Measurements from ENCODE around the gene OR1F1.
"Not testable (repeated sequence)": the region's sequence is repeated elsewhere in the genome, so short reads cannot be mapped to it uniquely, and the experiment has no call there.

Gene OR1F1

GRCh38 chr16:3187798-3188674 lies at the start of gene OR1F1:
Gene OR1F1 (plus strand): TSS chr16:3188204.
- peak within 1 kb of the TSS; percentile 94 for H3K27ac Mint-ChIP-seq
- peaks cover 5% of the 10 kb centered on the region for H3K36me3 Mint-ChIP-seq
- H3K9me3 Mint-ChIP-seq: no peaks in the 10 kb centered on the region
- peaks cover 54% of the 10 kb centered on the region for H3K27me3 Mint-ChIP-seq
- peak within 1 kb of the TSS; percentile 80 for H3K4me3 Mint-ChIP-seq
- peaks cover 40% of the 10 kb centered on the region for H3K4me1 Mint-ChIP-seq

- H3K27me3 Mint-ChIP-seq: no peaks in the 10 kb centered on the region
- peaks cover 10% of the 10 kb centered on the region for H3K4me1 Mint-ChIP-seq
- peaks cover 9% of the 10 kb centered on the region for H3K36me3 Mint-ChIP-seq
- H3K4me3 Mint-ChIP-seq: no peak overlapping the region
- H3K9me3 Mint-ChIP-seq: no peaks in the 10 kb centered on the region
- H3K27ac Mint-ChIP-seq: no peak overlapping the region
Observed at GRCh38 chr16:3138342-3138741, 49.7 kb upstream of the OR1F1 start.

- Mint-ChIP-seq H3K36me3 (peaks cover 9% of the 10 kb centered on the region), H3K4me3 (no peak overlapping the region), H3K9me3 (no peaks in the 10 kb centered on the region), H3K4me1 (peaks cover 10% of the 10 kb centered on the region), H3K27ac (no peak overlapping the region), H3K27me3 (no peaks in the 10 kb centered on the region)
Observed at GRCh38 chr16:3138823-3139426, 49.1 kb upstream of the OR1F1 start.

GRCh38 chr16:3139561-3139960 lies 48.4 kb upstream of the OR1F1 start:
- not testable (repeated sequence) for H3K4me3 Mint-ChIP-seq, H3K27me3 Mint-ChIP-seq, H3K27ac Mint-ChIP-seq, H3K36me3 Mint-ChIP-seq, H3K9me3 Mint-ChIP-seq
- H3K4me1 Mint-ChIP-seq: peaks cover 10% of the 10 kb centered on the region

- Mint-ChIP-seq H3K4me3 (no peak overlapping the region), H3K27ac (no peak overlapping the region)
Observed at GRCh38 chr16:3140603-3141427, 47.2 kb upstream of the OR1F1 start.

GRCh38 chr16:3141781-3142311 lies 46.2 kb upstream of the OR1F1 start:
- H3K27me3 Mint-ChIP-seq: no peaks in the 10 kb centered on the region
- peaks cover 9% of the 10 kb centered on the region for H3K36me3 Mint-ChIP-seq
- H3K4me3 Mint-ChIP-seq: no peak overlapping the region
- no peaks in the 10 kb centered on the region for H3K4me1 Mint-ChIP-seq
- no peaks in the 10 kb centered on the region for H3K9me3 Mint-ChIP-seq
- H3K27ac Mint-ChIP-seq: no peak overlapping the region

More at GRCh38 chr16:3140603-3141427, 47.2 kb upstream of the OR1F1 start:
- peaks cover 9% of the 10 kb centered on the region for H3K36me3 Mint-ChIP-seq
- peaks cover 5% of the 10 kb centered on the region for H3K4me1 Mint-ChIP-seq
- no peaks in the 10 kb centered on the region for H3K9me3 Mint-ChIP-seq
- H3K27me3 Mint-ChIP-seq: no peaks in the 10 kb centered on the region

GRCh38 chr16:3142327-3142726 lies 45.7 kb upstream of the OR1F1 start:
- H3K4me1 Mint-ChIP-seq: no peaks in the 10 kb centered on the region
- H3K36me3 Mint-ChIP-seq: peaks cover 9% of the 10 kb centered on the region
- H3K9me3 Mint-ChIP-seq: no peaks in the 10 kb centered on the region
- no peak overlapping the region for H3K4me3 Mint-ChIP-seq
- H3K27me3 Mint-ChIP-seq: no peaks in the 10 kb centered on the region
- H3K27ac Mint-ChIP-seq: no peak overlapping the region

- H3K36me3 Mint-ChIP-seq: peaks cover 9% of the 10 kb centered on the region
- no peaks in the 10 kb centered on the region for H3K4me1 Mint-ChIP-seq
- H3K9me3 Mint-ChIP-seq: no peaks in the 10 kb centered on the region
- no peak overlapping the region for H3K27ac Mint-ChIP-seq
- H3K27me3 Mint-ChIP-seq: no peaks in the 10 kb centered on the region
- H3K4me3 Mint-ChIP-seq: no peak overlapping the region
Observed at GRCh38 chr16:3142770-3143169, 45.2 kb upstream of the OR1F1 start.

- Mint-ChIP-seq H3K4me3 (no peak overlapping the region), H3K9me3 (no peaks in the 10 kb centered on the region), H3K27ac (no peak overlapping the region), H3K4me1 (no peaks in the 10 kb centered on the region), H3K36me3 (peaks cover 7% of the 10 kb centered on the region), H3K27me3 (no peaks in the 10 kb centered on the region)
Observed at GRCh38 chr16:3143189-3143588, 44.8 kb upstream of the OR1F1 start.

- Mint-ChIP-seq H3K27me3 (no peaks in the 10 kb centered on the region), H3K4me3 (no peak overlapping the region), H3K27ac (no peak overlapping the region), H3K9me3 (no peaks in the 10 kb centered on the region), H3K36me3 (peaks cover 7% of the 10 kb centered on the region), H3K4me1 (no peaks in the 10 kb centered on the region)
Observed at GRCh38 chr16:3143598-3144320, 44.2 kb upstream of the OR1F1 start.

- no peaks in the 10 kb centered on the region for H3K27me3 Mint-ChIP-seq
Observed at GRCh38 chr16:3144321-3144983, 43.6 kb upstream of the OR1F1 start.

GRCh38 chr16:3145151-3145550 lies 42.9 kb upstream of the OR1F1 start:
- Mint-ChIP-seq H3K27me3 (no peaks in the 10 kb centered on the region), H3K4me3 (no peak overlapping the region), H3K9me3 (no peaks in the 10 kb centered on the region), H3K36me3 (peaks cover 5% of the 10 kb centered on the region), H3K4me1 (peaks cover 3% of the 10 kb centered on the region), H3K27ac (no peak overlapping the region)

More at GRCh38 chr16:3144321-3144983, 43.6 kb upstream of the OR1F1 start:
- H3K4me3 Mint-ChIP-seq: no peak overlapping the region
- peaks cover 5% of the 10 kb centered on the region for H3K36me3 Mint-ChIP-seq
- H3K9me3 Mint-ChIP-seq: no peaks in the 10 kb centered on the region
- peak overlapping the region; percentile 35 for H3K27ac Mint-ChIP-seq
- peaks cover 3% of the 10 kb centered on the region for H3K4me1 Mint-ChIP-seq

GRCh38 chr16:3145660-3146059 lies 42.3 kb upstream of the OR1F1 start:
- no peak overlapping the region for H3K27ac Mint-ChIP-seq
- H3K9me3 Mint-ChIP-seq: no peaks in the 10 kb centered on the region
- H3K36me3 Mint-ChIP-seq: peaks cover 5% of the 10 kb centered on the region
- H3K27me3 Mint-ChIP-seq: no peaks in the 10 kb centered on the region
- peaks cover 5% of the 10 kb centered on the region for H3K4me1 Mint-ChIP-seq
- H3K4me3 Mint-ChIP-seq: no peak overlapping the region

GRCh38 chr16:3147046-3147756 lies 40.8 kb upstream of the OR1F1 start:
- Mint-ChIP-seq H3K27me3 (no peaks in the 10 kb centered on the region), H3K9me3 (no peaks in the 10 kb centered on the region), H3K27ac (no peak overlapping the region), H3K36me3 (peaks cover 4% of the 10 kb centered on the region), H3K4me3 (no peak overlapping the region), H3K4me1 (peaks cover 13% of the 10 kb centered on the region)
